Measurements from ENCODE around the gene DALRD3. TPM values are rescaled to one million over a fixed set of nuclear protein-coding genes. Genes with fewer than 3 reads are reported as not detected.

DALRD3 gene
- total and polyA plus RNA-seq, 9 donors: 21.1 to 74.9 (median 27.5) TPM

GRCh38 chr3:49015072-49015471, 3.3 kb downstream of the DALRD3 start:
- Histone ChIP-seq H3K9me3 (no peaks in the 10 kb centered on the region), H3K4me1 (ENCODE audit: insufficient read depth) (peaks cover 5% of the 10 kb centered on the region), H3K36me3 (no peaks in the 10 kb centered on the region), H3K4me3 (no peak overlapping the region), H3K27me3 (no peaks in the 10 kb centered on the region), H3K27ac (no peak overlapping the region)
- intact Hi-C loops (cut with DNase I): no loop called here
- peak in 1 of 5 donors; percentile 22 for DNase-seq
- WGBS, 3 donors: 60 to 73% (median 61%) methylated on average over 8 of the region's 8 CpGs
- TF ChIP-seq CTCF (IDR thresholded peaks at IDR 0.05): no peak
- no peak for TF ChIP-seq EP300 (IDR thresholded peaks at IDR 0.05)
- TF ChIP-seq POLR2A (IDR thresholded peaks at IDR 0.05): no peak

GRCh38 chr3:49013738-49014660, 4.4 kb downstream of the DALRD3 start:
- Histone ChIP-seq H3K27me3 (no peaks in the 10 kb centered on the region), H3K4me3 (no peak overlapping the region), H3K4me1 (ENCODE audit: insufficient read depth) (peaks cover 5% of the 10 kb centered on the region), H3K9me3 (no peaks in the 10 kb centered on the region), H3K36me3 (no peaks in the 10 kb centered on the region), H3K27ac (no peak overlapping the region)
- WGBS, 3 donors: 74 to 77% (median 74%) methylated on average over 23 to 24 of the region's 24 CpGs
- peak in 3 of 5 donors; percentile 31 to 52 (median 43) for DNase-seq
- intact Hi-C loops (cut with DNase I): no loop called here
- TF ChIP-seq EP300 (IDR thresholded peaks at IDR 0.05) (no peak), CTCF (IDR thresholded peaks at IDR 0.05) (peak in 1 of 3 donors; percentile 25), POLR2A (IDR thresholded peaks at IDR 0.05) (no peak)

GRCh38 chr3:49013113-49013737, 5.2 kb downstream of the DALRD3 start:
- Histone ChIP-seq H3K27me3 (no peaks in the 10 kb centered on the region), H3K4me1 (ENCODE audit: insufficient read depth) (peaks cover 5% of the 10 kb centered on the region), H3K4me3 (no peak overlapping the region), H3K27ac (no peak overlapping the region), H3K9me3 (no peaks in the 10 kb centered on the region), H3K36me3 (no peaks in the 10 kb centered on the region)
- WGBS, 3 donors: 70 to 74% (median 73%) methylated on average over 19 of the region's 19 CpGs
- TF ChIP-seq POLR2A (IDR thresholded peaks at IDR 0.05) (no peak), EP300 (IDR thresholded peaks at IDR 0.05) (no peak), CTCF (IDR thresholded peaks at IDR 0.05) (no peak)
- peak in 2 of 5 donors; percentile 19 to 34 for DNase-seq
- intact Hi-C loops (cut with DNase I): no loop called here

- DNase-seq: peak in 1 of 5 donors; percentile 24
- no peaks in the 10 kb centered on the region for H3K36me3 ChIP-seq
- no peaks in the 10 kb centered on the region for H3K9me3 ChIP-seq
- TF ChIP-seq CTCF (IDR thresholded peaks at IDR 0.05) (no peak), EP300 (IDR thresholded peaks at IDR 0.05) (no peak), POLR2A (IDR thresholded peaks at IDR 0.05) (no peak)
- peaks cover 5% of the 10 kb centered on the region for H3K4me1 ChIP-seq (ENCODE audit: insufficient read depth)
- H3K27me3 ChIP-seq: no peaks in the 10 kb centered on the region
- H3K4me3 ChIP-seq: no peak overlapping the region
- H3K27ac ChIP-seq: no peak overlapping the region
- intact Hi-C loops (cut with DNase I): no loop called here
- 41 to 61% (median 44%) methylated on average over 16 to 17 of the region's 17 CpGs for WGBS, 3 donors
Measured at GRCh38 chr3:49012441-49013017, 5.9 kb downstream of the DALRD3 start.

Measured in ovary (tissue), 9 donors.